ENCODE results near the gene SOX15.

SOX15 gene

DNA sequence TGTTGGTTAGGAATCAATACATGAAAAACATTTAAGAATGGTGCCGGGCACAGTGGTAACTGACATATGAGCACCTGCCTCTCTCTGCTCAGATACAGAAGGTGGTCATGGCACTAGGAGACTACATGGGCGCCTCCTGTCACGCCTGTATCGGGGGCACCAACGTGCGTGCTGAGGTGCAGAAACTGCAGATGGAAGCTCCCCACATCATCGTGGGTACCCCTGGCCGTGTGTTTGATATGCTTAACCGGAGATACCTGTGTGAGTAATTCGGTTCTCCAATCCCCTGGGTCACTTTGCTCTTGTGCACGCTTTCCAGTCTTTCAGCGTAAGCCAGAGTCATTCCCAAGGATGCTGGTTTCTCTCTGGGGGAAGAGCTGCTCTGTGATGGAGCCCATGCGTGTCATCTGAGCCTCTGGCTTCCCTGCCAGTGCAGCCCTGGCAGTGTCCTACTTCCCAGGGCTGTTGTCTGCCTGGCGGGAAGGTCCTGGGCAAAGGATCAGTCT is 13.4 kb downstream of the SOX15 start:
- TF ChIP-seq, protein P1, sequence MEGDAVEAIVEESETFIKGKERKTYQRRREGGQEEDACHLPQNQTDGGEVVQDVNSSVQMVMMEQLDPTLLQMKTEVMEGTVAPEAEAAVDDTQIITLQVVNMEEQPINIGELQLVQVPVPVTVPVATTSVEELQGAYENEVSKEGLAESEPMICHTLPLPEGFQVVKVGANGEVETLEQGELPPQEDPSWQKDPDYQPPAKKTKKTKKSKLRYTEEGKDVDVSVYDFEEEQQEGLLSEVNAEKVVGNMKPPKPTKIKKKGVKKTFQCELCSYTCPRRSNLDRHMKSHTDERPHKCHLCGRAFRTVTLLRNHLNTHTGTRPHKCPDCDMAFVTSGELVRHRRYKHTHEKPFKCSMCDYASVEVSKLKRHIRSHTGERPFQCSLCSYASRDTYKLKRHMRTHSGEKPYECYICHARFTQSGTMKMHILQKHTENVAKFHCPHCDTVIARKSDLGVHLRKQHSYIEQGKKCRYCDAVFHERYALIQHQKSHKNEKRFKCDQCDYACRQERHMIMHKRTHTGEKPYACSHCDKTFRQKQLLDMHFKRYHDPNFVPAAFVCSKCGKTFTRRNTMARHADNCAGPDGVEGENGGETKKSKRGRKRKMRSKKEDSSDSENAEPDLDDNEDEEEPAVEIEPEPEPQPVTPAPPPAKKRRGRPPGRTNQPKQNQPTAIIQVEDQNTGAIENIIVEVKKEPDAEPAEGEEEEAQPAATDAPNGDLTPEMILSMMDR (conservative IDR thresholded peaks at IDR 0.05; ENCODE audit: low read depth, low read length) = no peak
- H3K4me3 ChIP-seq (ENCODE audit: low read length) = no peak overlapping the region
- no peak for DNase-seq (ENCODE audit: low read depth)

DNA sequence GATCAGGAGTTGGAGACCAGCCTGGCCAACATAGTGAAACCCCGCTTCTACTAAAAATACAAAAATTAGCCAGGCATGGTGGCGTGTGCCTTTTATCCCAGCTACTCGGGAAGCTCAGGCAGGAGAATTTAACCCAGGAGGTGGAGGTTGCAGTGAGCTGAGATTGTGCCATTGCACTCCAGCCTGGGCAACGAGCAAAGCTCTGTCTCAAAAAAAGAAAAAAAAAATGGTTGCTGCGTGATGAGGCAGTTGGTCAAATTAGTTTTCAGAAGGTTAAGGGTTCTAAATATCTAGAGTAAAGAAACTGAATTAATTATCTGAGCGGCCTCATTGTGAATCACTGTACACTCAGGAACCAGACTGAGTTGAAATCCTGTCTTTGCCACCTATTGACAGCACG is 13.9 kb downstream of the SOX15 start:
- no peak overlapping the region for H3K4me3 ChIP-seq (ENCODE audit: low read length)
- TF ChIP-seq, protein P1 (conservative IDR thresholded peaks at IDR 0.05; ENCODE audit: low read depth, low read length) = no peak
- DNase-seq (ENCODE audit: low read depth) = no peak

DNA sequence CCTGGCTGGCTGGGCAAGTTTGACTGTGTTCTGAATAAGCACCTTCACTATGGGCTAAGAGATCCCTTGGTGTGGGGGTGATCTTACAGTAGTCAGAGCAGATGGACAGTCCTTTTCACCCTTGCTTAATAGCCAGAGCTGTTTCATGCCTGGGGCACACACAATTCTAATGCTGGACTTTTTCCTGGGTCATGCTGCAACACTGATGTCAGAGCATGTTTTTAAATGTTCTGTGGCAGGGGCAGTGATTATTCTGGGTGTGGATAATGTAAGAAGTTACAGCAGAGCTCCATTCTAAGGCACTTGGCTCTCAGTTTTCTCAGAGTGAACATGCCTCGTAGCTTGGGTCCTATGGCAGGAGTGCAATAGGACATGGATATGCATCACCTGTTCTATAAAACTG is 14.4 kb downstream of the SOX15 start:
- no peak for DNase-seq (ENCODE audit: low read depth)
- TF ChIP-seq, protein P1 (conservative IDR thresholded peaks at IDR 0.05; ENCODE audit: low read depth, low read length) = no peak
- H3K4me3 ChIP-seq (ENCODE audit: low read length) = peak overlapping the region; percentile 95

DNA sequence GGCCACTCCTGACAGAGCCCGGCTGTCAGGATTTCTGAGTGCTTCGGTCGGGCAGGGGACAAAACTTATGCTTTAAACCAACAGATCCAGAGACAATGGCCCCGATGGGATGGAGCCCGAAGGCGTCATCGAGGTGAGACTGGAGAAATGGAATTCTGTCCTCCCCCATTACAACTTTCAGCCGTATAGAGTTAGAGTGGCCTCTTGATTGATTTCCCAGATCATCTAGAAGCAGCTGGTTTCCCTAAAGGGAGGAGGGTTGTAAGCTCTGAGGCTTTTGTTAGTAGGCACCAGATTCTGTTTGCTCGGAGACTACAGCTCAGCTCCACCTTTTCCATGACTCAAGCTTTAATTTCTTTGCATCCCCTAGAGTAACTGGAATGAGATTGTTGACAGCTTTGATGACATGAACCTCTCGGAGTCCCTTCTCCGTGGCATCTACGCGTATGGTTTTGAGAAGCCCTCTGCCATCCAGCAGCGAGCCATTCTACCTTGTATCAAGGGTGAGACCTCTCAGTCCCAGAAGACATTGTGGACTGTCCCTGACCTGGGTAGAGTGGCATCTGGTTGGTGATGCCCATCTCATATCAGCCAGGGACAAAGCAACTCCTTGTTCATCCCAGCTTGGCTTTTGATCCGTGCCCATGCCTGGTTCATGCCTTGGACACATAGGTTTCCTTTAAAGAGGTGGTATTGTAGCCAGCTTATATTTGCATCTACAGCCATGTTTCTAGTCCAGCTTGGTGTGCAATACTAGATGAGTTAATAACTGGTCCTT is 15.5 kb downstream of the SOX15 start:
- DNase-seq (ENCODE audit: low read depth) = no peak
- TF ChIP-seq, protein P1 (conservative IDR thresholded peaks at IDR 0.05; ENCODE audit: low read depth, low read length) = no peak
- peak overlapping the region; percentile 95 for H3K4me3 ChIP-seq (ENCODE audit: low read length)

DNA sequence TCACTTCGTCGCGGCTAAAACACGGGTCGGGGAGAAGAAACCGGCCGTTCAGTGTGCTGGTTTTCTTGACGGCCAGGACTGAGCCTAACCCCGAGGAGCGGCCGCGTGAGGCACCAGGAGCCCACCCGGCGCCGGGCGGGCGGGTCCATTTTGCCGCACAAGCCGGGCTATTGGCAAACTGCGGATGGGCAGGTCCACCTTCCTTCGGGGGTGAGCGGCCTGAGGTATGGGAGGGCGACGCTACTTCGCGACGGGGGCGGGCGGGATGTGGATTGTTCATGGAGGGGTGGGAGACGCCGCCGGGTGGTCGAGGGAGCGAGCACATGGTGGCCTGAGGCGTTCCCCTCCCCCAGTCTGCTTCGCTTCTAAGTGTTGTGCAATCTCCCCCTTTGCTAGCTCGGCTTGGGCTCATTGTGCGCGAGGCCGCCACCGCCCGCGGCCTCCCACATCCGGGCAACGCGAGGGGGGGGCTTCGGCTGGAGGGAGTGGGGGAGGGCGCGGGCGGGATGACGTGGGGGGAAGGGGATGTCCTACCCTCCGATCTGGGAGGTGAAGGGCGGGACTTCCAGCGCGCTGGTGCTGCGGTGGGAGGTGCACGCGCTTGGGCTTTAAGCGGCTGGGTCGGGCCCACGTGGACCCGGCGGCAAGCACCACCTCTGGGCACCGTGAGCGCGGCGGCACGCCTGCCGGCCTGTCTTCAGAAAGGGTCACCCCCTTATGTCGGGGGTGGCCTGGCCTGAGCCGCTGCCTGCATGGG is 16.4 kb downstream of the SOX15 start:
- peak; percentile 66 for DNase-seq (ENCODE audit: low read depth)
- H3K4me3 ChIP-seq (ENCODE audit: low read length) = peak overlapping the region; percentile 95
- TF ChIP-seq, protein P1 (conservative IDR thresholded peaks at IDR 0.05; ENCODE audit: low read depth, low read length) = no peak

DNA sequence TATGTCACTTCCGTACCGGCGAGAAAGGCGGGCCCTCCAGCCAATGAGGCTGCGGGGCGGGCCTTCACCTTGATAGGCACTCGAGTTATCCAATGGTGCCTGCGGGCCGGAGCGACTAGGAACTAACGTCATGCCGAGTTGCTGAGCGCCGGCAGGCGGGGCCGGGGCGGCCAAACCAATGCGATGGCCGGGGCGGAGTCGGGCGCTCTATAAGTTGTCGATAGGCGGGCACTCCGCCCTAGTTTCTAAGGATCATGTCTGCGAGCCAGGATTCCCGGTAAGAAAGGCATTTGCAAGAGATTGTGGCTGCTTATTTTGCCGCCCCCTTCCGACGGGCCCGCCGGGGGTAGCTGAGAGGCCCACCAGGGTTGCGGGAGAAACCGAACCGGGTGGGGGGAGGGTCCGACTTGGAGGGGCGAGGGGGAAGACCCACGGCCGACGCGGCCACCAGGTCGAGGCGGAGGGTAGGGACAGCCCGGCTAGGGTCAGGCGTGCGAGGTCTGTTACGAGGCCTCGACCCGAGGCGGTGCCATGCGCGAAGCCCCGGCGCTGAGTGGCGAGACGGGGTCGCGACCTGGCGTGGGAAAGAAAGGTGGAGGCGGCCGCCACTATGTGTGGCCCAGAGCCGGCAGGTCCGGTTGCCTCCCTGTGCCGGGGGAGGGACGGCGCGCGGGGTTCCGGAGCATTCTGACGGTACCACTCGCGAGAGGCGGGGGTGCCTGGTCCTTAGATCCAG is 17.1 kb downstream of the SOX15 start:
- peak; percentile 97 for DNase-seq (ENCODE audit: low read depth)
- TF ChIP-seq, protein P1 (conservative IDR thresholded peaks at IDR 0.05; ENCODE audit: low read depth, low read length) = no peak

More for the DNA sequence above, 17.1 kb downstream of the SOX15 start:
- peak overlapping the region; percentile 95 for H3K4me3 ChIP-seq (ENCODE audit: low read length)

Measured in retinal pigment epithelial cell (primary cell).